NT2/D1 (cell line): Measurements from ENCODE around the gene FOXK1.

Experiments
- YY1 ChIP-seq: IDR thresholded peaks from 2 replicates; pipeline ENCODE4 v1.6.1; 2011; ENCODE audit not compliant: insufficient read length, insufficient read depth
- ZNF274 ChIP-seq: IDR thresholded peaks from 2 replicates; pipeline ENCODE4 v1.6.1; 2011; ENCODE audit warnings: mild to moderate bottlenecking, low read depth, low read length

DNA sequence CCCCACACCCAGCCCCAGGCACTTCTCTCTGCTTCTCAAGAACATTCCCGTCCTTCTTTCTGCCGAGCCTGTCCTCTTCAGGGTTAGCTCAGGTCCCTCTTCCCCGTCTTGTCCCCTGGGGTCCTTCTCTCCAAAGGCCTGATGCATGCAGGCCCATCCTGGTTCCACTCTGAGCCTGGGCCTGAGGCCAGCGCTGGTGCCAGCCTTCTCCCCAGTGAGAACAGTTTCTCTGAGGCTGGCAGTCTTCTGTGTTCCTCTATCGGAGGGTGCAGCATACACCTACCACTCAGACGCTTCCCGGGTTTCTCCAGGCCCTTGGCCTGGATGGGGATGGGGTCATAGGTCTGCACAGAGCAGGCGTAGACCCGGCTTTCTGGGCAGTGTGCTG, 108.0 kb downstream of the FOXK1 start:
- no peak for TF ChIP-seq ZNF274
- TF ChIP-seq YY1: no peak
